HepG2 (cell line): Measurements from ENCODE around the gene TEKT5. TPM values are rescaled to one million over a fixed set of nuclear protein-coding genes. Genes with fewer than 3 reads are reported as not detected.

Source experiments
- ATAC-seq: fragments of 200-7000 bp; cut with Tn5 transposase; 3 replicates; pipeline ENCODE4 v1.9.1; 2020; ENCODE audit warnings: mild to moderate bottlenecking, moderate library complexity
- BruUV-seq: library from RNA; stranded (reverse); fragments of 400-500 nt; replicated peaks from 2 replicates; lab custom pipeline; 2021; lab: Mats Ljungman, UMichigan
- CTCF ChIA-PET: fragments of 300-600 bp; formaldehyde crosslinking; extraction: SDS; loops from one replicate; lab custom pipeline; 2021; ENCODE audit warnings: low total read pairs, inconsistent platforms, low intra/inter-chr PET ratio; lab: Yijun Ruan, JAX
- POLR2A ChIA-PET: fragments of 350-600 bp; sonication (Branson Sonifier 250); formaldehyde crosslinking; loops from one replicate; lab custom pipeline; 2020; ENCODE audit warnings: antibody characterized with exemption, inconsistent platforms; lab: Yijun Ruan, JAX
- DNase-seq: peaks from one replicate; pipeline ENCODE4 v3.0.0-alpha.2; 2015; ENCODE audit warnings: low spot score
- FAIRE-seq: peaks from 3 replicates; lab custom pipeline; 2011; peaks lifted over from hg19 to GRCh38; lab: Jason Lieb, UNC
- H2AFZ ChIP-seq: one replicate; pipeline ENCODE4 v1.6.1; 2011; ENCODE audit warnings: low read length, inconsistent platforms
- H3K27ac ChIP-seq: fragments of 300-600 bp; 3 replicates; pipeline ENCODE4 v1.8.0; 2011; ENCODE audit warnings: mixed run types, mild to moderate bottlenecking, mixed read lengths, low read length, inconsistent platforms; ENCODE audit not compliant: insufficient read depth; ENCODE audit errors: extremely low read length
- H3K27me3 ChIP-seq, 2 experiments: fragments of 200-600 bp in 1 of 2; 2 replicates in 1 of 2; 3 replicates in 1 of 2; pipeline versions ENCODE4 v1.6.0 to v1.8.0; 2011; ENCODE audit warnings: low read length in 2 of 2, mild to moderate bottlenecking in 2 of 2, moderate library complexity in 2 of 2, inconsistent platforms in 1 of 2; ENCODE audit not compliant: insufficient read depth in 2 of 2, control insufficient read depth in 1 of 2
- H3K36me3 ChIP-seq, 2 experiments: fragments of 200-600 bp in 1 of 2; replicated peaks in 1 of 2; 2 replicates in 1 of 2; 3 replicates in 1 of 2; pipeline versions ENCODE4 v1.5.1 to v1.8.0; 2011; ENCODE audit warnings: low read length in 2 of 2, inconsistent platforms in 1 of 2; ENCODE audit not compliant: insufficient read depth in 2 of 2, control insufficient read depth in 1 of 2
- H3K4me1 ChIP-seq: 2 replicates; pipeline ENCODE4 v1.5.1; 2012; ENCODE audit warnings: low read length, inconsistent platforms; ENCODE audit not compliant: insufficient read depth
- H3K4me2 ChIP-seq: 2 replicates; pipeline ENCODE4 v1.6.0; 2011; ENCODE audit warnings: low read depth, low read length, inconsistent platforms
- H3K4me3 ChIP-seq, 3 experiments: fragments of 200-600 bp in 1 of 3; sonication (generic), shearing (Covaris generic) in 1 of 3; replicated peaks in 1 of 3; 2 replicates each; pipeline ENCODE4 v1.5.1; 2011 to 2016; ENCODE audit warnings: low read length in 3 of 3, inconsistent platforms in 2 of 3, low read depth in 2 of 3, mild to moderate bottlenecking in 2 of 3, control low read depth in 1 of 3, mixed read lengths in 1 of 3; ENCODE audit not compliant: insufficient read depth in 1 of 3
- H3K79me2 ChIP-seq: one replicate; pipeline ENCODE4 v1.6.1; 2011; ENCODE audit warnings: low read length, inconsistent platforms; ENCODE audit not compliant: insufficient read depth
- H3K9ac ChIP-seq: 2 replicates; pipeline ENCODE4 v1.6.0; 2011; ENCODE audit warnings: mild to moderate bottlenecking, low read depth, low read length, inconsistent platforms; ENCODE audit not compliant: insufficient read depth
- H3K9me3 ChIP-seq: 2 replicates; pipeline ENCODE4 v1.5.1; 2012; ENCODE audit warnings: mild to moderate bottlenecking, low read length
- H4K20me1 ChIP-seq: 2 replicates; pipeline ENCODE4 v1.6.0; 2011; ENCODE audit warnings: inconsistent platforms, mild to moderate bottlenecking, low read length, moderate library complexity; ENCODE audit not compliant: insufficient read depth
- ARID2 ChIP-seq: sonication (generic); formaldehyde crosslinking; IDR thresholded peaks from 2 replicates; pipeline ENCODE4 v1.8.1; 2022; ENCODE audit warnings: mild to moderate bottlenecking, missing genetic modification reagents, borderline replicate concordance
- ATF2 ChIP-seq: sonication (generic); formaldehyde crosslinking; IDR thresholded peaks from 2 replicates; pipeline ENCODE4 v1.4.0; 2020; ENCODE audit warnings: missing genetic modification reagents
- CAMTA2 ChIP-seq: sonication (generic); formaldehyde crosslinking; IDR thresholded peaks from 2 replicates; pipeline ENCODE4 v1.4.0; 2020; ENCODE audit warnings: mild to moderate bottlenecking, missing genetic modification reagents, borderline replicate concordance
- KLF6 ChIP-seq: IDR thresholded peaks from 2 replicates; pipeline ENCODE4 v1.8.0; 2016; ENCODE audit warnings: missing biosample characterization, missing genetic modification reagents
- PAWR ChIP-seq: sonication (generic); formaldehyde crosslinking; IDR thresholded peaks from 2 replicates; pipeline ENCODE4 v1.4.0; 2020; ENCODE audit warnings: missing genetic modification reagents, mild to moderate bottlenecking, borderline replicate concordance
- RCOR2 ChIP-seq: IDR thresholded peaks from 2 replicates; pipeline ENCODE4 v1.6.1; 2016; ENCODE audit warnings: missing biosample characterization, missing genetic modification reagents
- RFX5 ChIP-seq: IDR thresholded peaks from 2 replicates; pipeline ENCODE4 v1.6.1; 2011; ENCODE audit warnings: low read depth, low read length, improper control_type of control experiment
- RNF2 ChIP-seq: fragments of 450-650 bp; conservative IDR thresholded peaks from 2 replicates; pipeline ENCODE4 v1.6.1; 2016; ENCODE audit warnings: low read depth
- TEAD2 ChIP-seq: sonication (generic); formaldehyde crosslinking; IDR thresholded peaks from 2 replicates; pipeline ENCODE4 v1.9.0; 2021; ENCODE audit warnings: missing genetic modification reagents
- ZBTB14 ChIP-seq: sonication (generic); formaldehyde crosslinking; IDR thresholded peaks from 2 replicates; pipeline ENCODE4 v1.4.0; 2020; ENCODE audit warnings: missing genetic modification reagents
- ZFX ChIP-seq: sonication (generic); formaldehyde crosslinking; IDR thresholded peaks from 2 replicates; pipeline ENCODE4 v1.4.0; 2020; ENCODE audit warnings: mild to moderate bottlenecking, low read depth, missing genetic modification reagents, moderate library complexity
- ZNF138 ChIP-seq: sonication (generic); formaldehyde crosslinking; IDR thresholded peaks from 2 replicates; pipeline ENCODE4 v1.5.0; 2020; ENCODE audit warnings: mild to moderate bottlenecking, low read depth, missing genetic modification reagents
- ZNF556 ChIP-seq: sonication (generic); formaldehyde crosslinking; IDR thresholded peaks from 2 replicates; pipeline ENCODE4 v1.4.0; 2020; ENCODE audit warnings: mild to moderate bottlenecking, missing genetic modification reagents, borderline replicate concordance
- ZNF576 ChIP-seq: sonication (generic); formaldehyde crosslinking; IDR thresholded peaks from 2 replicates; pipeline ENCODE4 v1.4.0; 2020; ENCODE audit warnings: mild to moderate bottlenecking, missing genetic modification reagents
- ZNF598 ChIP-seq: sonication (generic); formaldehyde crosslinking; IDR thresholded peaks from 2 replicates; pipeline ENCODE4 v1.5.1; 2020; ENCODE audit warnings: mild to moderate bottlenecking, missing genetic modification reagents, borderline replicate concordance
- ZNF768 ChIP-seq: sonication (generic); formaldehyde crosslinking; IDR thresholded peaks from 2 replicates; pipeline ENCODE4 v1.4.0; 2020; ENCODE audit warnings: missing genetic modification reagents
- ZNF773 ChIP-seq: sonication (generic); formaldehyde crosslinking; IDR thresholded peaks from 2 replicates; pipeline ENCODE4 v1.4.0; 2020; ENCODE audit warnings: missing genetic modification reagents, borderline replicate concordance
- ZSCAN20 ChIP-seq: sonication (generic); formaldehyde crosslinking; IDR thresholded peaks from 2 replicates; pipeline ENCODE4 v1.4.0; 2020; ENCODE audit warnings: missing genetic modification reagents, mild to moderate bottlenecking, borderline replicate concordance
- WGBS: methylation state at CpG from one replicate; pipeline ENCODE4 v1.1.6; 2017; ENCODE audit warnings: low lambda C conversion rate; 5-methylcytosine and 5-hydroxymethylcytosine counted together
- in situ Hi-C: cut with HindIII; loops from 2 replicates; pipeline ENCODE4 v1.10.0; 2017; ENCODE audit warnings: low pct_unique_long_range_greater_than_20kb; ENCODE audit not compliant: extremely low pct_ligation_motif_present
- intact Hi-C: fragments of 100-400 bp; cut with micrococcal nuclease; formaldehyde crosslinking; loops from one replicate; pipeline ENCODE4 v1.10.0; 2022; ENCODE audit not compliant: unreplicated experiment
- polyA plus RNA-seq, 8 experiments: library from polyadenylated mRNA; depleted of rRNA in 3 of 8; stranded (reverse) in 7 of 8; unstranded in 1 of 8; fragments of >200 nt; fragmentation: Illumina TruSeq in 4 of 8; extraction: Trizol in 4 of 8; gene quantifications; 2 replicates each; pipeline versions ENCODE4 v1.2.1 to v1.2.3, GENCODE V29; 2011 to 2016; ENCODE audit warnings: low read depth in 4 of 8, missing spikeins in 1 of 8, mixed read lengths in 1 of 8; ENCODE audit not compliant: insufficient read depth in 1 of 8
- total RNA-seq, 5 experiments: library from RNA; depleted of rRNA; stranded (reverse); fragments of >200 nt; fragmentation: Illumina TruSeq; extraction: Trizol; gene quantifications; 2 replicates each; pipeline ENCODE4 v1.2.3, GENCODE V29; 2016; ENCODE audit warnings: low read depth in 1 of 5

The TEKT5 gene
- total and polyA plus RNA-seq, 2 of the 13 experiments (the other 11 are each of a cell fraction or from before 2014, with no cell fraction given): 0.16 TPM; not detected in 1

DNA sequence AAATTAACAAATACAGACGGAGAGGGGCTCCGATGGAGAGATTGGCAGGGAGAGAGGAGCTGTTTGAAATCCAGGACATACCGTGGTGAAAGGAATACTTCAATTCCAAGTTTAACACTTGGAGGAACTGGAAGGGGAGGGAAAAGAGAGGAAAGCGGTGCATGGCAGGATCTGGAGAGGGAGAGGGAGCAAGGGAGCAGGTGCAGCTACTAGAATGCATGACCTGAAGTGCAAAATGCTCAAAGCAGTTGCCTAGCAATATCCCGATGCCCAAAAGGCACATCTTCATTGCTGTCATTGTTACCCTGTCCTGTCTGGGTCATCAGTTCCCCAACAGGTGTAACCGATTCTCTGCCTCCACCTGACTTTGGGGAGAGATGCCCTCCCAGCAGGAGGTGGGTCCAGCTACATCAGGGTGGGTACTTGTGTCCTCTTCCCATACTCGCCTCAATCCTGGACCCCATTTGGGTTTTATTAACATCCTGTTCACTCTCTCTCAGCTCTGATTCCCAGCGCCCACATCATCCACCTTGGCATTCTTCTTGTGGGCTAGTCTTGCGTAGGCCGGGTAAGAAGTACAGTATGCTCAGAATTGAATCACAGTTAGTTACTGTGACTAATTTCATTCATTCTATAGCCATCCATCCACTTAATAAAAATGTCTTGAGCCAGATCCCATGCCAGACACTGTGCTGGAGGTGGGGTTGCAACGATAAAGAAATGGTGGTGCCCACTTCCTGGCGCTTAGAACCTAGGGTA, 76.9 kb downstream of the TEKT5 start (continued):
- no peak for TF ChIP-seq ZFX (CRISPR knock-in tag)
- TF ChIP-seq RNF2: 0 out of 2 replicates have a peak, but pooled peaks have one; percentile 15
- peak; percentile 5; the same call in 1 of the 2 replicates for TF ChIP-seq TEAD2 (CRISPR knock-in tag)
- 0 out of 2 replicates have a peak, but pooled peaks have one; percentile 72 for TF ChIP-seq CAMTA2
- 0 out of 2 replicates have a peak, but pooled peaks have one; percentile 20 for TF ChIP-seq ZNF598 (CRISPR knock-in tag)
- TF ChIP-seq ZNF138 (CRISPR knock-in tag): 0 out of 2 replicates have a peak, but pooled peaks have one; percentile 33
- TF ChIP-seq, all 625 proteins: peak for 18

- DNase-seq (peak; percentile 96), ATAC-seq (peak; percentile 91), FAIRE-seq (peak; percentile 89)
- TSS peak; percentile 66 for BruUV-seq
- peaks cover 95% of the 10 kb centered on the region for H3K4me1 ChIP-seq
- no peaks in the 10 kb centered on the region for H3K27me3 ChIP-seq
- in situ Hi-C loops (no loop called here), intact Hi-C loops (loop anchor here (1.0 to 2.0 kb wide), 2 partner anchors 31 to 36 kb away; partner anchors contain the start of gene EMP2)
- CTCF ChIA-PET: no interaction called here
- no peaks in the 10 kb centered on the region for H3K79me2 ChIP-seq
- peak overlapping the region; percentile 72 for H3K27ac ChIP-seq
- 3% methylated on average over 14 of the region's 14 CpGs for WGBS
- H4K20me1 ChIP-seq: no peaks in the 10 kb centered on the region
- POLR2A ChIA-PET: interaction anchor here (0.6 to 1.7 kb wide), 13 partner anchors 11 to 351 kb away, joined by 3 to 11 read pairs (median 4); partner anchors contain the start of genes EMP2 and NUBP1
- H3K9me3 ChIP-seq: no peaks in the 10 kb centered on the region
- no peaks in the 10 kb centered on the region for H3K36me3 ChIP-seq
- H3K4me2 ChIP-seq: peak overlapping the region; percentile 89
- peak overlapping the region; percentile 44 to 77 (median 48) for H3K4me3 ChIP-seq
- H2AFZ ChIP-seq: no peak overlapping the region
- H3K9ac ChIP-seq: peak overlapping the region; percentile 82
- TF ChIP-seq RCOR2 (CRISPR knock-in tag) (peak; percentile 55; the same call in 1 of the 2 replicates), KLF6 (CRISPR knock-in tag) (peak; percentile 60; the same call in 1 of the 2 replicates), ARID2 (CRISPR knock-in tag) (peak; percentile 72; the same call in 1 of the 2 replicates), ZNF556 (peak; percentile 65; the same call in 1 of the 2 replicates), ZBTB14 (no peak), ZNF576 (CRISPR knock-in tag) (no peak), ATF2 (0 out of 2 replicates have a peak, but pooled peaks have one; percentile 42), ZNF773 (CRISPR knock-in tag) (no peak), ZNF768 (no peak; the same call in 1 of the 2 replicates), ZSCAN20 (CRISPR knock-in tag) (no peak), RFX5 (no peak), PAWR (CRISPR knock-in tag) (0 out of 2 replicates have a peak, but pooled peaks have one; percentile 49)
Observed at GRCh38 chr16:10616756-10617640, 77.7 kb downstream of the TEKT5 start.
